Measurements from ENCODE around the gene PCSK6.

- no peak for TF ChIP-seq CTCF (IDR thresholded peaks at IDR 0.05; ENCODE audit: insufficient read depth, low read length)
- no peak for TF ChIP-seq REST (IDR thresholded peaks at IDR 0.05; ENCODE audit: insufficient replicate concordance, low read depth)
- no peak for TF ChIP-seq GABPA (IDR thresholded peaks at IDR 0.05; ENCODE audit: low read depth)
- TF ChIP-seq POLR2AphosphoS5 (IDR thresholded peaks at IDR 0.05; ENCODE audit: low read depth), result no peak
- no peak for TF ChIP-seq SPI1 (IDR thresholded peaks at IDR 0.05; ENCODE audit: borderline replicate concordance, low read depth)
These were observed 179.0 kb downstream of the PCSK6 start for GRCh38 chr15:101310508-101310907.

Data from HL-60 (cell line).